ENCODE measurements around the gene DYNLL1. TPM values are rescaled to one million over a fixed set of nuclear protein-coding genes. Genes with fewer than 3 reads are reported as not detected.

The DYNLL1 gene
- total RNA-seq, 4 donors from 2014 or later: 310 to 529 (median 388) TPM

- no peak for DNase-seq (ENCODE audit: low spot score in 2 of 2)
- 77 to 78% methylated on average over 5 of the region's 5 CpGs for WGBS, 2 donors
- TF ChIP-seq POLR2A (IDR thresholded peaks at IDR 0.05): no peak
- no peak for TF ChIP-seq CTCF (IDR thresholded peaks at IDR 0.05)
- H3K4me3 ChIP-seq (ENCODE audit: low read depth, poor library complexity, severe bottlenecking): no peak overlapping the region
- intact Hi-C loops (cut with DNase I; ENCODE audit: low total_unique reads): no loop called here
These were observed 7.8 kb upstream of the DYNLL1 start for GRCh38 chr12:120488057-120488640.

- intact Hi-C loops (cut with DNase I; ENCODE audit: low total_unique reads): no loop called here
- 55 to 70% methylated on average over 4 of the region's 4 CpGs for WGBS, 2 donors
- DNase-seq (ENCODE audit: low spot score in 2 of 2): no peak
- H3K4me3 ChIP-seq (ENCODE audit: low read depth, poor library complexity, severe bottlenecking): no peak overlapping the region
- TF ChIP-seq POLR2A (IDR thresholded peaks at IDR 0.05) (no peak), CTCF (IDR thresholded peaks at IDR 0.05) (no peak)
These were observed 6.9 kb upstream of the DYNLL1 start for GRCh38 chr12:120489018-120489417.

GRCh38 chr12:120490325-120490724 is 5.6 kb upstream of the DYNLL1 start:
- DNase-seq (ENCODE audit: low spot score in 2 of 2): no peak
- no peak for TF ChIP-seq CTCF (IDR thresholded peaks at IDR 0.05)
- TF ChIP-seq POLR2A (IDR thresholded peaks at IDR 0.05): no peak
- H3K4me3 ChIP-seq (ENCODE audit: low read depth, poor library complexity, severe bottlenecking): no peak overlapping the region
- WGBS, 2 donors: 74 to 76% methylated on average over 5 of the region's 5 CpGs
- intact Hi-C loops (cut with DNase I; ENCODE audit: low total_unique reads): no loop called here

GRCh38 chr12:120490833-120491512 is 4.9 kb upstream of the DYNLL1 start:
- no peak for DNase-seq (ENCODE audit: low spot score in 2 of 2)
- H3K4me3 ChIP-seq (ENCODE audit: low read depth, poor library complexity, severe bottlenecking): no peak overlapping the region
- WGBS, 2 donors: 63 to 76% methylated on average over 2 of the region's 2 CpGs
- TF ChIP-seq POLR2A (IDR thresholded peaks at IDR 0.05) (no peak), CTCF (IDR thresholded peaks at IDR 0.05) (no peak)
- intact Hi-C loops (cut with DNase I; ENCODE audit: low total_unique reads): no loop called here

GRCh38 chr12:120495186-120495730 is 655 bp upstream of the DYNLL1 start:
- no peak for DNase-seq (ENCODE audit: low spot score in 2 of 2)
- intact Hi-C loops (cut with DNase I; ENCODE audit: low total_unique reads): no loop called here
- peak overlapping the region; percentile 17 for H3K4me3 ChIP-seq (ENCODE audit: low read depth, poor library complexity, severe bottlenecking)
- WGBS, 2 donors: 19 to 25% methylated on average over 15 to 17 of the region's 17 CpGs
- TF ChIP-seq CTCF (IDR thresholded peaks at IDR 0.05) (no peak), POLR2A (IDR thresholded peaks at IDR 0.05) (no peak)
